HG02623 (cell line): ENCODE data around the gene TEX30.

ENCODE experiments used
- ATAC-seq: cut with Tn5 transposase; IDR thresholded peaks from one replicate; pipeline ENCODE4 v1.9.1; 2021; ENCODE audit warnings: moderate library complexity; ENCODE audit not compliant: unreplicated experiment

TEX30 gene

GRCh38 chr13:102718746-102719145 lies 54.8 kb downstream of the TEX30 start:
- ATAC-seq: no peak
